GM18507 (cell line): ENCODE results near the gene CPE.

Source experiments
- DNase-seq: peaks from one replicate; pipeline ENCODE4 v3.0.0; 2011; ENCODE audit warnings: low read depth; ENCODE audit not compliant: insufficient read length; ENCODE audit errors: extremely low spot score
- FAIRE-seq: peaks from 2 replicates; lab custom pipeline; 2011; peaks lifted over from hg19 to GRCh38; lab: Jason Lieb, UNC

The CPE gene

DNA sequence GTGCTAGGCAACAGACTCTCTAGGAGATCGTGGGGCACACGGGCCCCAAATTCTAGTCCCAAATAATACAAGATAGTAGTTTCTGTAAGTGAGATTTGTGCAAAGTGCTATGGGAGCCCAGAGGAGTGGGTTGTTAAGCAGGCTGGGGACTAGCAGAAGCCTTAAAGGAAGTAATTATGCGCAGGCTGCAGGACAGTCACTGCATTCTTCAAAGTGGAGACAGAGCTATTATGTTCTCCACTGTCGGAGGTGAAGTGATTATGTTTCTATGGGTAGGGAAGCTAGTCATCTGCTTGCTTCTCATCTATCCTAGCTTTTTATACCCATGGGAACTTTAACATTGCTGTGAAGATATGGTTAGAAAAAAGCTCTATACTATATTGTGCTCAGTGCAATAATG lies 154.2 kb downstream of the CPE start:
- FAIRE-seq (no peak), DNase-seq (no peak)

- FAIRE-seq, result peak; percentile 77
- no peak for DNase-seq
These were observed 158.3 kb downstream of the CPE start for GRCh38 chr4:165537028-165537648.

- FAIRE-seq (no peak), DNase-seq (no peak)
These were observed 161.0 kb downstream of the CPE start for GRCh38 chr4:165539801-165540200.

GRCh38 chr4:165540206-165540830 lies 161.5 kb downstream of the CPE start:
- FAIRE-seq (no peak), DNase-seq (no peak)

GRCh38 chr4:165541851-165542459 lies 163.1 kb downstream of the CPE start:
- FAIRE-seq (no peak), DNase-seq (no peak)

DNA sequence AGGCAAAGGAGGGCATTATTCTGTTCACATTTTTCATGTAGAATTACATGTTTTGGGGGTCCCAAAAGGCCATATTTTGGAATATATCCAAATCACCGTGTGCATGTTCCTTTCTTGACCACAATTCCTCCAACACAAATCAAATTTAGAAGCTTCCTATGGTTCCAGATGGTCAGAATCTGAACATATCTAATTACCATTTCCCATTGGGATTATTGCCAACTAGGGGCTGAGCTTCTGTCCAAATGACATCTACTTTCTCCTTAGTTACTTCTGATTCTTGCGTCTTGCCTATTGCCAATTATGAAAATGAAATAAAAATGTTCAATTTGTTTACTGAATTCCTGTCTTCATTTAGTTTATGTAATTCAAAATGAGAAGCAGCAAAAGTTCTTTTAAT lies 163.7 kb downstream of the CPE start:
- DNase-seq (no peak), FAIRE-seq (no peak)
